ENCODE measurements around the gene SURF1. TPM values are rescaled to one million over a fixed set of nuclear protein-coding genes. Genes with fewer than 3 reads are reported as not detected.

The SURF1 gene
- total RNA-seq, 1 experiment from 2014 or later, result 71.7 TPM

- RAD21 ChIA-PET (ENCODE audit: low non-redundant PET in 1 of 2, low total read pairs in 2 of 2, uncharacterized antibody in 2 of 2, unreplicated experiment in 2 of 2), result no interaction called here
- Histone ChIP-seq H3K36me3 (ENCODE audit: control insufficient read depth in 1 of 2, insufficient read depth in 2 of 2, low read length in 2 of 2) (peaks cover 30 to 58% of the 10 kb centered on the region in 2 experiments; a peak in 3 of 4 replicates), H2AFZ (ENCODE audit: low read depth, low read length, poor library complexity, severe bottlenecking) (no peak overlapping the region), H3K9ac (ENCODE audit: low read length) (no peak overlapping the region), H3K9me3 (ENCODE audit: control insufficient read depth in 1 of 2, insufficient read depth in 1 of 2, low read depth in 1 of 2, low read length in 2 of 2) (no peaks in the 10 kb centered on the region), H3K79me2 (ENCODE audit: insufficient read depth, low read length) (peaks cover 73% of the 10 kb centered on the region), H3K27me3 (ENCODE audit: insufficient read depth, low read length) (no peaks in the 10 kb centered on the region), H3K27ac (ENCODE audit: low read depth, low read length) (no peak overlapping the region), H3K4me1 (ENCODE audit: control insufficient read depth in 1 of 2, insufficient read depth in 2 of 2, low read length in 2 of 2) (no peaks in the 10 kb centered on the region; a peak in 1 of 4 replicates), H4K20me1 (ENCODE audit: insufficient read depth) (no peaks in the 10 kb centered on the region; the same call in 1 of the 2 replicates), H3K9me2 (ENCODE audit: insufficient read depth) (no peaks in the 10 kb centered on the region), H3K4me3 (replicated peaks in 1 of 2; ENCODE audit: low read depth in 1 of 2, low read length in 2 of 2) (no peak overlapping the region), H3K4me2 (ENCODE audit: low read length) (no peak overlapping the region)
- CTCF ChIA-PET, result no interaction called here
- TF ChIP-seq YY1 (IDR thresholded peaks at IDR 0.05; ENCODE audit: extremely low read depth, insufficient replicate concordance, low read depth, low read length) (no peak), CEBPB (IDR thresholded peaks at IDR 0.05; ENCODE audit: low read depth) (no peak), ELF1 (IDR thresholded peaks at IDR 0.05; ENCODE audit: borderline replicate concordance, low read depth) (no peak), POLR2AphosphoS5 (IDR thresholded peaks at IDR 0.05; ENCODE audit: low read depth, low read length) (no peak), FOSL1 (IDR thresholded peaks at IDR 0.05; ENCODE audit: low read depth) (no peak)
- TF ChIP-seq, protein P1, sequence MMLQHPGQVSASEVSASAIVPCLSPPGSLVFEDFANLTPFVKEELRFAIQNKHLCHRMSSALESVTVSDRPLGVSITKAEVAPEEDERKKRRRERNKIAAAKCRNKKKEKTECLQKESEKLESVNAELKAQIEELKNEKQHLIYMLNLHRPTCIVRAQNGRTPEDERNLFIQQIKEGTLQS (IDR thresholded peaks at IDR 0.05), result no peak
- DNase-seq (ENCODE audit: low read depth, low spot score), result no peak
- no TSS peak for BruUV-seq (replicated peaks)
- no peak for ATAC-seq
- intact Hi-C loops (cut with micrococcal nuclease), result no loop called here
- POLR2A ChIA-PET, result no interaction called here
Observed at GRCh38 chr9:133367221-133367620, 10.9 kb upstream of the SURF1 start.

DNA sequence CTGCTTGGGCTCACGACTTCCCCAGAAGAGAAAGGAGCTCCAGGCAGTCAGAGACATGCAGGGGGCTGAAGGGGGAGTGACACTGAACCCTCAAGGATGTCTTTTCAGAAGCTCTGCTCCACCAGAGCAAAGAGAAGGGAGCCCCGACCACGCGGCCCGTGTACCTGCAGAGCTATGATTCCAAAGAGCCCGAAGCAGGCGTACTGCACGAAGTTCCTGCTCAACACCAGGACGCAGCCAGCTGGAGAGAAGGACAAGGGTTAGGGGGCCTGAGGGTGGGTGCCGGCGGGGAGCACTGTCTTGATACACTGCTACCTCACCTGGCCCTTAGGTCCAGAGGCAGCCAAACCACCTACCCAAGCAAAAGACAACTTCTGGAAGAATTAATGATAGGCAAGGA, 10.1 kb upstream of the SURF1 start:
- Histone ChIP-seq H3K27me3 (ENCODE audit: insufficient read depth, low read length) (no peaks in the 10 kb centered on the region), H3K36me3 (ENCODE audit: control insufficient read depth in 1 of 2, insufficient read depth in 2 of 2, low read length in 2 of 2) (peaks cover 31 to 61% of the 10 kb centered on the region in 2 experiments; a peak in 3 of 4 replicates), H2AFZ (ENCODE audit: low read depth, low read length, poor library complexity, severe bottlenecking) (no peak overlapping the region), H3K9me3 (ENCODE audit: control insufficient read depth in 1 of 2, insufficient read depth in 1 of 2, low read depth in 1 of 2, low read length in 2 of 2) (no peaks in the 10 kb centered on the region), H3K4me3 (replicated peaks in 1 of 2; ENCODE audit: low read depth in 1 of 2, low read length in 2 of 2) (no peak overlapping the region), H3K9me2 (ENCODE audit: insufficient read depth) (no peaks in the 10 kb centered on the region), H3K4me2 (ENCODE audit: low read length) (no peak overlapping the region), H3K79me2 (ENCODE audit: insufficient read depth, low read length) (peaks cover 65% of the 10 kb centered on the region), H3K9ac (ENCODE audit: low read length) (no peak overlapping the region), H4K20me1 (ENCODE audit: insufficient read depth) (no peaks in the 10 kb centered on the region; the same call in 1 of the 2 replicates), H3K27ac (ENCODE audit: low read depth, low read length) (no peak overlapping the region), H3K4me1 (ENCODE audit: control insufficient read depth in 1 of 2, insufficient read depth in 2 of 2, low read length in 2 of 2) (no peaks in the 10 kb centered on the region; a peak in 1 of 4 replicates)
- intact Hi-C loops (cut with micrococcal nuclease), result no loop called here
- no peak for DNase-seq (ENCODE audit: low read depth, low spot score)
- BruUV-seq (replicated peaks), result no TSS peak
- ChIA-PET CTCF (no interaction called here), RAD21 (ENCODE audit: low non-redundant PET in 1 of 2, low total read pairs in 2 of 2, uncharacterized antibody in 2 of 2, unreplicated experiment in 2 of 2) (no interaction called here), POLR2A (no interaction called here)
- ATAC-seq, result no peak
- TF ChIP-seq POLR2A (IDR thresholded peaks at IDR 0.05; ENCODE audit: borderline replicate concordance, extremely low read depth, insufficient read depth, insufficient read length), result no peak
- no peak for TF ChIP-seq TCF7L2 (IDR thresholded peaks at IDR 0.05; ENCODE audit: borderline replicate concordance, extremely low read depth, insufficient read depth, insufficient read length)
- TF ChIP-seq ZNF274 (IDR thresholded peaks at IDR 0.05; ENCODE audit: low read depth, low read length), result no peak
- TF ChIP-seq SIN3A (IDR thresholded peaks at IDR 0.05; ENCODE audit: low read depth), result no peak
- TF ChIP-seq CBX3 (IDR thresholded peaks at IDR 0.05; ENCODE audit: low read depth), result no peak
- no peak for TF ChIP-seq FOSL1 (IDR thresholded peaks at IDR 0.05; ENCODE audit: low read depth)
- TF ChIP-seq ZFX (IDR thresholded peaks at IDR 0.05), result no peak
- no peak for TF ChIP-seq EZH2phosphoT487 (IDR thresholded peaks at IDR 0.05; ENCODE audit: borderline replicate concordance)
- TF ChIP-seq, protein P2, sequence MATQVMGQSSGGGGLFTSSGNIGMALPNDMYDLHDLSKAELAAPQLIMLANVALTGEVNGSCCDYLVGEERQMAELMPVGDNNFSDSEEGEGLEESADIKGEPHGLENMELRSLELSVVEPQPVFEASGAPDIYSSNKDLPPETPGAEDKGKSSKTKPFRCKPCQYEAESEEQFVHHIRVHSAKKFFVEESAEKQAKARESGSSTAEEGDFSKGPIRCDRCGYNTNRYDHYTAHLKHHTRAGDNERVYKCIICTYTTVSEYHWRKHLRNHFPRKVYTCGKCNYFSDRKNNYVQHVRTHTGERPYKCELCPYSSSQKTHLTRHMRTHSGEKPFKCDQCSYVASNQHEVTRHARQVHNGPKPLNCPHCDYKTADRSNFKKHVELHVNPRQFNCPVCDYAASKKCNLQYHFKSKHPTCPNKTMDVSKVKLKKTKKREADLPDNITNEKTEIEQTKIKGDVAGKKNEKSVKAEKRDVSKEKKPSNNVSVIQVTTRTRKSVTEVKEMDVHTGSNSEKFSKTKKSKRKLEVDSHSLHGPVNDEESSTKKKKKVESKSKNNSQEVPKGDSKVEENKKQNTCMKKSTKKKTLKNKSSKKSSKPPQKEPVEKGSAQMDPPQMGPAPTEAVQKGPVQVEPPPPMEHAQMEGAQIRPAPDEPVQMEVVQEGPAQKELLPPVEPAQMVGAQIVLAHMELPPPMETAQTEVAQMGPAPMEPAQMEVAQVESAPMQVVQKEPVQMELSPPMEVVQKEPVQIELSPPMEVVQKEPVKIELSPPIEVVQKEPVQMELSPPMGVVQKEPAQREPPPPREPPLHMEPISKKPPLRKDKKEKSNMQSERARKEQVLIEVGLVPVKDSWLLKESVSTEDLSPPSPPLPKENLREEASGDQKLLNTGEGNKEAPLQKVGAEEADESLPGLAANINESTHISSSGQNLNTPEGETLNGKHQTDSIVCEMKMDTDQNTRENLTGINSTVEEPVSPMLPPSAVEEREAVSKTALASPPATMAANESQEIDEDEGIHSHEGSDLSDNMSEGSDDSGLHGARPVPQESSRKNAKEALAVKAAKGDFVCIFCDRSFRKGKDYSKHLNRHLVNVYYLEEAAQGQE (IDR thresholded peaks at IDR 0.05; ENCODE audit: low read depth), result no peak
- no peak for TF ChIP-seq EGR1 (IDR thresholded peaks at IDR 0.05; ENCODE audit: low read depth)
- TF ChIP-seq RAD21 (IDR thresholded peaks at IDR 0.05; ENCODE audit: low read depth), result no peak
- TF ChIP-seq, protein P3, sequence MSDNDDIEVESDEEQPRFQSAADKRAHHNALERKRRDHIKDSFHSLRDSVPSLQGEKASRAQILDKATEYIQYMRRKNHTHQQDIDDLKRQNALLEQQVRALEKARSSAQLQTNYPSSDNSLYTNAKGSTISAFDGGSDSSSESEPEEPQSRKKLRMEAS (IDR thresholded peaks at IDR 0.05), result no peak

Measured in HCT116 (cell line).